H1 (cell line): ENCODE measurements around the gene MBD3L4. TPM values are rescaled to one million over a fixed set of nuclear protein-coding genes. Genes with fewer than 3 reads are reported as not detected.
"Not testable (repeated sequence)": the region's sequence is repeated elsewhere in the genome, so short reads cannot be mapped to it uniquely, and the experiment has no call there.

Source experiments
- CTCF ChIA-PET: fragments of 300-600 bp; sonication (Branson Sonifier 250); formaldehyde crosslinking; loops from one replicate; lab custom pipeline; 2021; ENCODE audit not compliant: partially characterized antibody; lab: Charles Lee
- POLR2A ChIA-PET: fragments of 300-600 bp; sonication (Branson Sonifier 250); formaldehyde crosslinking; loops from one replicate; lab custom pipeline; 2021; ENCODE audit warnings: inconsistent platforms; ENCODE audit not compliant: partially characterized antibody; lab: Charles Lee
- DNase-seq, 2 experiments: peaks; one replicate each; pipeline versions ENCODE4 v3.0.0 to v3.0.0-alpha.2; 2010 to 2022; ENCODE audit warnings: low spot score in 2 of 2, low read depth in 1 of 2, mixed read lengths in 1 of 2
- FAIRE-seq: peaks from 2 replicates; lab custom pipeline; 2011; peaks lifted over from hg19 to GRCh38; lab: Jason Lieb, UNC
- H2AFZ ChIP-seq: 2 replicates; pipeline ENCODE4 v1.8.1; 2012; ENCODE audit warnings: low read length, inconsistent platforms
- H2AK5ac ChIP-seq: 2 replicates; pipeline ENCODE4 v1.6.1; 2013; ENCODE audit warnings: low read depth, low read length
- H2BK120ac ChIP-seq: replicated peaks from 2 replicates; pipeline ENCODE3; 2013; ENCODE audit warnings: low read depth, low read length, inconsistent platforms
- H2BK12ac ChIP-seq: 2 replicates; pipeline ENCODE4 v1.6.1; 2013; ENCODE audit warnings: low read depth, low read length
- H2BK15ac ChIP-seq: 2 replicates; pipeline ENCODE4 v1.6.1; 2013; ENCODE audit warnings: low read length
- H2BK20ac ChIP-seq: 2 replicates; pipeline ENCODE4 v1.6.1; 2013; ENCODE audit warnings: low read length
- H2BK5ac ChIP-seq: 2 replicates; pipeline ENCODE4 v1.6.1; 2013; ENCODE audit warnings: low read depth, low read length
- H3K14ac ChIP-seq: 2 replicates; pipeline ENCODE4 v1.6.1; 2013; ENCODE audit warnings: inconsistent platforms; ENCODE audit not compliant: insufficient read length
- H3K18ac ChIP-seq: 2 replicates; pipeline ENCODE4 v1.6.1; 2013; ENCODE audit warnings: low read length; ENCODE audit errors: extremely low read depth
- H3K23ac ChIP-seq: 2 replicates; pipeline ENCODE4 v1.6.1; 2013; ENCODE audit warnings: inconsistent platforms; ENCODE audit not compliant: insufficient read length
- H3K23me2 ChIP-seq: 2 replicates; pipeline ENCODE4 v1.6.1; 2013; ENCODE audit warnings: low read depth, low read length
- H3K27ac ChIP-seq: 2 replicates; pipeline ENCODE4 v1.6.1; 2011; ENCODE audit warnings: low read depth, low read length, inconsistent platforms
- H3K27me3 ChIP-seq, 4 experiments: replicated peaks in 1 of 4; 1 replicate in 1 of 4; 2 replicates in 3 of 4; pipeline versions ENCODE4 v1.6.1 to v1.8.1; 2011 to 2013; ENCODE audit warnings: low read length in 3 of 4, mild to moderate bottlenecking in 3 of 4, inconsistent platforms in 2 of 4, mixed read lengths in 2 of 4, moderate library complexity in 1 of 4; ENCODE audit not compliant: control insufficient read depth in 3 of 4, insufficient read depth in 3 of 4; ENCODE audit errors: extremely low read depth in 1 of 4
- H3K36me3 ChIP-seq, 4 experiments: 2 replicates each; pipeline versions ENCODE4 v1.6.1 to v1.8.1; 2011 to 2013; ENCODE audit warnings: mild to moderate bottlenecking in 4 of 4, low read length in 3 of 4, moderate library complexity in 2 of 4, control low read depth in 1 of 4, inconsistent platforms in 1 of 4; ENCODE audit not compliant: insufficient read depth in 4 of 4, control insufficient read depth in 2 of 4
- H3K4ac ChIP-seq: replicated peaks from 2 replicates; pipeline ENCODE3; 2013; ENCODE audit warnings: low read length, low read depth, mixed read lengths, inconsistent platforms; ENCODE audit not compliant: insufficient read length
- H3K4me1 ChIP-seq, 4 experiments: replicated peaks in 1 of 4; 1 replicate in 1 of 4; 2 replicates in 3 of 4; pipeline versions ENCODE4 v1.6.1 to v1.8.1; 2011 to 2013; ENCODE audit warnings: low read length in 3 of 4, inconsistent platforms in 2 of 4, mixed read lengths in 1 of 4; ENCODE audit not compliant: insufficient read depth in 4 of 4, control insufficient read depth in 3 of 4
- H3K4me2 ChIP-seq, 2 experiments: 2 replicates each; pipeline versions ENCODE4 v1.6.1 to v1.8.1; 2011 to 2013; ENCODE audit warnings: low read depth in 2 of 2, low read length in 2 of 2, control low read depth in 1 of 2, inconsistent platforms in 1 of 2, mild to moderate bottlenecking in 1 of 2; ENCODE audit not compliant: insufficient read depth in 1 of 2
- H3K4me3 ChIP-seq, 4 experiments: fragments of 200-600, 300-600 bp in 1 of 4; sonication (generic), shearing (Covaris generic), sonication (Bioruptor Twin) in 1 of 4; 2 replicates each; pipeline versions ENCODE4 v1.5.1 to v1.8.1; 2011 to 2016; ENCODE audit warnings: low read length in 4 of 4, low read depth in 3 of 4, control low read depth in 2 of 4, inconsistent platforms in 2 of 4, mild to moderate bottlenecking in 2 of 4, mixed read lengths in 1 of 4, moderate library complexity in 1 of 4; ENCODE audit not compliant: insufficient read depth in 2 of 4; ENCODE audit errors: extremely low read depth in 1 of 4
- H3K56ac ChIP-seq: replicated peaks from 2 replicates; pipeline ENCODE3; 2013; ENCODE audit warnings: low read depth, mild to moderate bottlenecking, mixed read lengths, low read length, inconsistent platforms; ENCODE audit not compliant: insufficient read length
- H3K79me1 ChIP-seq: 2 replicates; pipeline ENCODE4 v1.6.1; 2013; ENCODE audit warnings: low read depth, low read length, control low read depth
- H3K79me2 ChIP-seq, 2 experiments: 2 replicates each; pipeline versions ENCODE4 v1.6.1 to v1.8.1; 2012 to 2013; ENCODE audit warnings: low read length in 2 of 2, mild to moderate bottlenecking in 2 of 2, inconsistent platforms in 1 of 2; ENCODE audit not compliant: insufficient read depth in 2 of 2, control insufficient read depth in 1 of 2
- H3K9ac ChIP-seq, 4 experiments: replicated peaks in 1 of 4; 1 replicate in 1 of 4; 2 replicates in 3 of 4; pipeline versions ENCODE4 v1.6.1 to v1.8.1; 2011 to 2013; ENCODE audit warnings: low read depth in 3 of 4, low read length in 3 of 4, control low read depth in 2 of 4, mild to moderate bottlenecking in 2 of 4, moderate library complexity in 2 of 4, inconsistent platforms in 1 of 4; ENCODE audit errors: extremely low read depth in 1 of 4
- H3K9me3 ChIP-seq, 2 experiments: 2 replicates each; pipeline versions ENCODE4 v1.6.1 to v1.8.1; 2012 to 2013; ENCODE audit warnings: mild to moderate bottlenecking in 2 of 2, moderate library complexity in 2 of 2, control low read depth in 1 of 2, inconsistent platforms in 1 of 2, low read depth in 1 of 2, low read length in 1 of 2, mixed read lengths in 1 of 2; ENCODE audit not compliant: insufficient read depth in 2 of 2
- H4K20me1 ChIP-seq, 2 experiments: replicated peaks in 1 of 2; 2 replicates each; pipeline versions ENCODE3 to v1.8.1; 2011 to 2013; ENCODE audit warnings: inconsistent platforms in 2 of 2, low read length in 2 of 2, mild to moderate bottlenecking in 1 of 2; ENCODE audit not compliant: insufficient read depth in 2 of 2, control insufficient read depth in 1 of 2
- H4K5ac ChIP-seq: 2 replicates; pipeline ENCODE4 v1.6.1; 2013; ENCODE audit warnings: low read length, low read depth, mixed read lengths, inconsistent platforms; ENCODE audit not compliant: insufficient read length
- H4K8ac ChIP-seq: 2 replicates; pipeline ENCODE4 v1.8.0; 2013; ENCODE audit warnings: mild to moderate bottlenecking, moderate library complexity, low read length, inconsistent platforms; ENCODE audit not compliant: insufficient read depth; ENCODE audit errors: extremely low read depth
- H4K91ac ChIP-seq: replicated peaks from 2 replicates; pipeline ENCODE3; 2013; ENCODE audit warnings: low read length, mixed read lengths, inconsistent platforms; ENCODE audit not compliant: insufficient read length
- WGBS, 2 experiments: shearing (Covaris generic) in 1 of 2; methylation state at CpG; one replicate each; pipeline versions ENCODE4 v1.1.6 to v1.1.7; 2013 to 2015; ENCODE audit warnings: low lambda C conversion rate in 2 of 2, mixed read lengths in 2 of 2, inconsistent platforms in 1 of 2, low coverage in 1 of 2, missing lambda C conversion rate in 1 of 2; ENCODE audit not compliant: insufficient replicate concordance in 2 of 2, insufficient coverage in 1 of 2, insufficient read length in 1 of 2; ENCODE audit errors: extremely low coverage in 1 of 2, missing lambda C conversion rate in 1 of 2; 5-methylcytosine and 5-hydroxymethylcytosine counted together
- polyA plus RNA-seq, 7 experiments: library from polyadenylated mRNA; depleted of rRNA in 3 of 7; stranded (reverse) in 5 of 7; unstranded in 2 of 7; fragments of >200 nt in 5 of 7; fragments of 200-250 nt in 2 of 7; gene quantifications; 1 replicate in 5 of 7; 2 replicates in 1 of 7; 4 replicates in 1 of 7; pipeline versions ENCODE4 v1.2.1 to v1.2.3, GENCODE V29; 2011 to 2013; ENCODE audit warnings: missing spikeins in 2 of 7, mixed read lengths in 2 of 7
- total RNA-seq: library from RNA; stranded (reverse); fragmentation: NEBNext Ultra II Directional; extraction: Animal tissue kit (Norgen Biotek cat#: 25700); gene quantifications from 2 replicates; pipeline ENCODE4 v1.2.1, GENCODE V29; 2021

Gene MBD3L4
- total and polyA plus RNA-seq, 2 of the 8 experiments (the other 6 are each of a cell fraction or from before 2014, with no cell fraction given) = not detected

DNA sequence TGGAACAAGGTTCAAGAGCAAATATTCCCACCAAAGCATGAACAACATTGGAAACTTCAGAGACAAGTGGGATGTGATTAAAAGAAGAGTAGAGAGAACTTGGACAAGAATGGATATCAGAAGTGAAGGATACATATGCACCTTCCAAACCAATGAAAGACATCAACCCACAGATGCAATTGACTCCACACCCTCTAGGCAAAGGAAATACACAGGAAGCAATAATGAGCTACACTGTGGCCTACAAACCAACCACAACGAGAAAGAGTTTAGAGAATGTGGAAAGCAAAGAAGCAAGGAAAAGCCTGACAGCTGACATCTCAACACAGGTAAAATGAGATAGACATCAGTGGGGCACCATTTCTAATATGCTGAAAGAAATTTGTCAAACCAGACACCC, 11.2 kb downstream of the MBD3L4 start:
- H3K27ac ChIP-seq, H3K27me3 ChIP-seq, H3K4me3 ChIP-seq, H4K91ac ChIP-seq, H2AFZ ChIP-seq, H3K36me3 ChIP-seq, H3K18ac ChIP-seq, H2AK5ac ChIP-seq, H3K14ac ChIP-seq, H2BK12ac ChIP-seq, H3K4ac ChIP-seq, H4K5ac ChIP-seq, H4K20me1 ChIP-seq, H3K56ac ChIP-seq, H3K23ac ChIP-seq, H2BK5ac ChIP-seq, H3K79me1 ChIP-seq, H3K4me2 ChIP-seq, H2BK20ac ChIP-seq, FAIRE-seq, H4K8ac ChIP-seq, DNase-seq, H3K79me2 ChIP-seq, H3K4me1 ChIP-seq, H3K23me2 ChIP-seq, H3K9ac ChIP-seq, POLR2A ChIA-PET, H3K9me3 ChIP-seq, CTCF ChIA-PET, H2BK15ac ChIP-seq, H2BK120ac ChIP-seq: not testable (repeated sequence)
- no CpG with 5 or more reads among the region's 1 CpG for WGBS, 2 experiments

DNA sequence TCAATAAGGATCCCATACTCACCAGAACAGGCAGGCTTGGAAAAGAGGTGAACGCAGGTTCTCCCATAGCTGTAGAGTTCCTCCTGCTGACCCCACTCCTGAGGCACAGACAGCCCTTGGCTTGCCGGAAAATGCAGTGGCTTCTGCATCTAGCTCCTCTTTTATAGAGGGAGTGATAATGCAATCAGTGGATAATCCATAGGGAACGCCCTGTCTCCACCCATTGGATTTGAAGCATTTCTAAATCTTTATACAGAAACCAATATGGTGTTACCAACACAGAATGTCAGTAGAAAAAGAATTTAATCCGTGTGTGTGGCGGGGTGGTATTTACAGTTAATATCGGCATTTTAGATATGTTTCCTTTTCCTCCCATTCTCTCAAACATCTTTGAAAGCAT, 18.6 kb downstream of the MBD3L4 start, which contains the start of gene MBD3L2B:
Gene MBD3L2B, minus strand, starts transcription at position 101 of the 400 bp plus-strand sequence. Its CDS starts 34 bp downstream, at position 67.
- H2BK5ac ChIP-seq, H3K56ac ChIP-seq, H3K27ac ChIP-seq, H4K8ac ChIP-seq, H2AK5ac ChIP-seq, H3K36me3 ChIP-seq, H3K14ac ChIP-seq, H3K4me2 ChIP-seq, CTCF ChIA-PET, H2BK20ac ChIP-seq, H3K79me1 ChIP-seq, H4K5ac ChIP-seq, H2BK15ac ChIP-seq, H3K4me1 ChIP-seq, H3K23me2 ChIP-seq, H2BK120ac ChIP-seq, H3K79me2 ChIP-seq, H4K91ac ChIP-seq, H3K23ac ChIP-seq, DNase-seq, H3K4ac ChIP-seq, H2AFZ ChIP-seq, H3K18ac ChIP-seq, FAIRE-seq, H3K9ac ChIP-seq, POLR2A ChIA-PET, H3K4me3 ChIP-seq, H2BK12ac ChIP-seq, H4K20me1 ChIP-seq, H3K27me3 ChIP-seq: not testable (repeated sequence)
- H3K9me3 ChIP-seq = peaks cover 7 to 21% of the 10 kb centered on the region in 2 experiments; a peak in 2 of 4 replicates
- WGBS, 2 experiments = no CpG with 5 or more reads among the region's 6 CpGs
